HEK293T (cell line): Measurements from ENCODE around the gene PPP1R14C.
"Not testable (repeated sequence)": the region's sequence is repeated elsewhere in the genome, so short reads cannot be mapped to it uniquely, and the experiment has no call there.

Experiments
- CTCF ChIA-PET: fragments of 350-600 bp; formaldehyde crosslinking; extraction: SDS; loops from one replicate; lab custom pipeline; 2021; ENCODE audit warnings: antibody characterized with exemption, inconsistent platforms; lab: Yijun Ruan, JAX
- POLR2A ChIA-PET: fragments of 350-600 bp; formaldehyde crosslinking; extraction: SDS; loops from one replicate; lab custom pipeline; 2020; ENCODE audit warnings: antibody characterized with exemption, inconsistent platforms; lab: Yijun Ruan, JAX
- DNase-seq: peaks from one replicate; pipeline ENCODE4 v3.0.0; 2012; ENCODE audit warnings: mixed read lengths; ENCODE audit errors: extremely low spot score
- ARNT ChIP-seq: fragments of 450-650 bp; IDR thresholded peaks from 2 replicates; pipeline ENCODE4 v1.6.1; 2017; ENCODE audit warnings: mild to moderate bottlenecking
- BHLHE40 ChIP-seq: fragments of 450-650 bp; IDR thresholded peaks from 2 replicates; pipeline ENCODE4 v1.6.1; 2016; ENCODE audit warnings: mild to moderate bottlenecking, moderate library complexity, borderline replicate concordance
- CTBP1 ChIP-seq: fragments of 450-650 bp; IDR thresholded peaks from 2 replicates; pipeline ENCODE4 v1.6.1; 2016; ENCODE audit warnings: borderline replicate concordance
- ELF4 ChIP-seq: fragments of 450-650 bp; IDR thresholded peaks from 2 replicates; pipeline ENCODE4 v1.6.1; 2017; ENCODE audit warnings: antibody characterized with exemption
- FOXA1 ChIP-seq: fragments of 450-650 bp; IDR thresholded peaks from 2 replicates; pipeline ENCODE4 v1.6.1; 2016; ENCODE audit warnings: mild to moderate bottlenecking
- FOXK2 ChIP-seq: fragments of 450-650 bp; IDR thresholded peaks from 2 replicates; pipeline ENCODE4 v1.6.1; 2016; ENCODE audit warnings: mild to moderate bottlenecking
- FOXM1 ChIP-seq: fragments of 450-650 bp; IDR thresholded peaks from 2 replicates; pipeline ENCODE4 v1.6.1; 2017; ENCODE audit warnings: mild to moderate bottlenecking, borderline replicate concordance
- HDGF ChIP-seq: fragments of 450-650 bp; IDR thresholded peaks from 2 replicates; pipeline ENCODE4 v1.6.1; 2017; ENCODE audit warnings: antibody characterized with exemption, borderline replicate concordance
- L3MBTL2 ChIP-seq: fragments of 450-650 bp; conservative IDR thresholded peaks from 2 replicates; pipeline ENCODE4 v1.6.1; 2016; ENCODE audit warnings: mild to moderate bottlenecking
- LEF1 ChIP-seq: fragments of 450-650 bp; IDR thresholded peaks from 2 replicates; pipeline ENCODE4 v1.6.1; 2017; ENCODE audit warnings: mild to moderate bottlenecking, borderline replicate concordance
- NFRKB ChIP-seq: fragments of 450-650 bp; IDR thresholded peaks from 2 replicates; pipeline ENCODE4 v1.6.1; 2016; ENCODE audit warnings: mild to moderate bottlenecking, moderate library complexity
- PKNOX1 ChIP-seq: fragments of 450-650 bp; IDR thresholded peaks from 2 replicates; pipeline ENCODE4 v1.6.1; 2016
- SP1 ChIP-seq: fragments of 450-650 bp; IDR thresholded peaks from 2 replicates; pipeline ENCODE4 v1.6.1; 2017
- SUZ12 ChIP-seq: fragments of 450-650 bp; IDR thresholded peaks from 2 replicates; pipeline ENCODE4 v1.6.1; 2016; ENCODE audit warnings: mild to moderate bottlenecking
- TARDBP ChIP-seq: fragments of 450-650 bp; IDR thresholded peaks from 2 replicates; pipeline ENCODE4 v1.6.1; 2016
- ZNF384 ChIP-seq: fragments of 450-650 bp; IDR thresholded peaks from 2 replicates; pipeline ENCODE4 v1.6.1; 2016

The PPP1R14C gene

GRCh38 chr6:150134280-150134920 lies 8.4 kb upstream of the PPP1R14C start:
- no peak for DNase-seq
- peak; percentile 49 for TF ChIP-seq PKNOX1
- no peak for TF ChIP-seq ARNT
- TF ChIP-seq FOXK2, result no peak
- TF ChIP-seq ZNF384, result no peak
- TF ChIP-seq CTBP1, result no peak
- no peak for TF ChIP-seq SP1
- no peak for TF ChIP-seq ELF4
- TF ChIP-seq L3MBTL2, result peak; percentile 78
- TF ChIP-seq BHLHE40, result no peak
- CTCF ChIA-PET, result interaction anchor here (0.8 to 1.9 kb wide), 2 partner anchors 9 to 55 kb away, joined by 4 to 9 read pairs; no protein-coding TSS in a partner anchor
- POLR2A ChIA-PET, result interaction anchor here (1.1 to 1.4 kb wide), 2 partner anchors 10 to 194 kb away, joined by 3 to 5 read pairs; partner anchors contain the start of gene PPP1R14C

DNA sequence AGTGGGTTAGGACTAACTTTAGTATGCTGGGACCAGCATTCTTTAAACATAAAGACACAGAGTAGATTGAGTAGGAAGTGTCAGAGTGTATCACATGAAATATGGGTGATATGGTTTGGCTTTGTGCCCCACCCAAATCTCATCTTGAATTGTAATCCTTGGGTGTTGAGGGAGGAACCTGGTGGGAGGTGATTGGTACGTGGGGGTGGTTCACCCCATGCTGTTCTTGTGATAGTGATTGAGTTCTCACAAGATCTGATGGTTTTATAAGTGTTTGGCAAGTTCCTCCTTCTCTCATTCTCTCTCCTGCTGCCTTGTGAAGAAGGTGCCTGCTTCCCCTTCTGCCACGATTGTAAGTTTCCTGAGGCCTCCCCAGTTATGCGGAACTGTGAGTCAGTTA lies 5.1 kb upstream of the PPP1R14C start:
- POLR2A ChIA-PET, result interaction anchor here (0.6 kb wide), 1 partner anchor 212 kb away, joined by 4 read pairs; no protein-coding TSS in a partner anchor
- CTCF ChIA-PET, DNase-seq: not testable (repeated sequence)

- no peak for TF ChIP-seq LEF1
- TF ChIP-seq L3MBTL2, result no peak
- no peak for TF ChIP-seq NFRKB
- no peak for DNase-seq
- POLR2A ChIA-PET, result no interaction called here
- CTCF ChIA-PET, result interaction anchor here (0.7 kb wide), 1 partner anchor 34 kb away, joined by 3 read pairs; no protein-coding TSS in a partner anchor
Measured at GRCh38 chr6:150138638-150139037, 4.2 kb upstream of the PPP1R14C start.

DNA sequence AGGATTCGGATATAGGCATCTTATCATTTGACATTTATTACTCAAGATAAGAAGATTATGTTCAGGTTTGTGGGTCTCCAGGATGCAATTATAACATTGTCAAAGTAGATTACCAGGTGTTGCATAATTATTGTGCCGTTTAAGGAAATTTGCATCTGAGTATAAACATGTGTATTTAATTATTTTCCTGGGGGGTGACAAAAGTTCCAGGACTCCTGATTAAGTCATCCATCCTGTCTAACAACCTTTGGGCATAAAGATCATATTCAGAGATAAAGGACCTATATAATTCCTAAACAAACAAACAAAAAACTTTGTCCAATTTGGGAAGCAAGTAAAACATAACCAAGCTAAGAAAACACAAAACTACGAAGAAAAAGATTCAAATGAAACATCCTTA lies 3.3 kb upstream of the PPP1R14C start:
- TF ChIP-seq PKNOX1 (peak; percentile 81), SP1 (no peak)
- CTCF ChIA-PET, result interaction anchor here (0.6 to 0.8 kb wide), 2 partner anchors 68 to 387 kb away, joined by 4 to 8 read pairs; no protein-coding TSS in a partner anchor
- POLR2A ChIA-PET, result interaction anchor here (0.6 to 0.8 kb wide), 2 partner anchors 70 to 83 kb away, joined by 3 read pairs; partner anchors contain the start of gene ULBP3
- DNase-seq, result no peak

DNA sequence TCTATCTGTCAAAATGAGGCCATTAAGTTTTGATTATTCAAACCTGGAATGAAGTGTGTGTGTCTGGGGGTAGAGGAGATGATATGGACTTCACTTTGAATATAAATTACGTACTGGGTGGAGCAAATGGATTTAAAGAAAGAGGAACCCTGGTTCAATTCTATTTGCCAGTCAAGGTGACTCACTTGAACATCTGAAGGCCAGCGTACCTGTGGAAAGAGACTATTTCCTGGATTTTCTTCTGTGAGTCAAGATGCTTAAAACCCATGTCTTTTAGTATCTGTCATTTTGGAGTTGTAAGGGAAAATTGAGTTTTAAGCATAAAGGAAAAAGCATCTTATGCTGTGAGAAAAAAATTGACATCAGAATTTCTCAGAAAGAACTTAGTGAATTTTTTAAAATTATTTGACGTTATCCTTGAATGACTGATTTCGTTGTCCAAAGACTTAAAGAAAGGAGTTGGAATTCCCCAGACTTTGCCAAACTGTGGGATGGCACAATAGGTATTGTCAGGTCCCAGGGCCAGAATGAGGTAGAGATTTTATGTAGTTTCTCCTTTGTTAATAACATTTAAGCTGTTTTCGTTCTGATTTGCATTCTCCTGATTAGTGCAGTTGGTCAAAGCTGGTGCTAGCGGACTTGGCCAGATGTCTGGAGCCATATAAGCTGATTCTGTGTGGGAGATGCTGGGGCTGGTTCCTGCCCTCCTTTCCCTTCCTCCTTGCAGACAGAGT lies 2.4 kb upstream of the PPP1R14C start:
- ChIA-PET CTCF (interaction anchor here (0.8 to 1.5 kb wide), 2 partner anchors 60 to 69 kb away, joined by 4 read pairs; no protein-coding TSS in a partner anchor), POLR2A (interaction anchor here (0.6 kb wide), 1 partner anchor 82 kb away, joined by 3 read pairs; no protein-coding TSS in a partner anchor)
- TF ChIP-seq ELF4, result no peak
- TF ChIP-seq LEF1, result no peak
- no peak for TF ChIP-seq SUZ12
- TF ChIP-seq BHLHE40, result no peak
- no peak for TF ChIP-seq ARNT
- TF ChIP-seq NFRKB, result no peak
- no peak for TF ChIP-seq FOXK2
- no peak for TF ChIP-seq SP1
- no peak for TF ChIP-seq FOXA1
- no peak; the same call in 1 of the 2 replicates for TF ChIP-seq PKNOX1
- TF ChIP-seq FOXM1, result no peak
- no peak for TF ChIP-seq TARDBP
- TF ChIP-seq L3MBTL2, result no peak
- no peak for TF ChIP-seq HDGF
- DNase-seq, result no peak

- no peak for TF ChIP-seq TARDBP
- no peak for TF ChIP-seq HDGF
- no peak for DNase-seq
- ChIA-PET CTCF (interaction anchor here (1.5 kb wide), 1 partner anchor 62 kb away, joined by 4 read pairs; no protein-coding TSS in a partner anchor), POLR2A (no interaction called here)
Measured at GRCh38 chr6:150142097-150142669, 661 bp upstream of the PPP1R14C start.
